Parathyroid adenoma (tissue), 2 donors: Measurements from ENCODE around the gene TMEM255B.
"Not testable (repeated sequence)": the region's sequence is repeated elsewhere in the genome, so short reads cannot be mapped to it uniquely, and the experiment has no call there.

Experiments used
- H2AFZ ChIP-seq: fragments of 300-600 bp; sonication (generic); one replicate; pipeline ENCODE4 v1.7.0; 2017; ENCODE audit warnings: antibody characterized with exemption, mild to moderate bottlenecking
- H3K27ac ChIP-seq: fragments of 300-600 bp; sonication (generic); one replicate; pipeline ENCODE4 v1.7.0; 2017
- H3K27me3 ChIP-seq: fragments of 300-600 bp; sonication (generic); one replicate; pipeline ENCODE4 v1.7.0; 2017; ENCODE audit warnings: low read length; ENCODE audit not compliant: control insufficient read depth, insufficient read depth
- H3K36me3 ChIP-seq: fragments of 300-600 bp; sonication (generic); one replicate; pipeline ENCODE4 v1.7.0; 2017; ENCODE audit warnings: low read length; ENCODE audit not compliant: control insufficient read depth, insufficient read depth
- H3K4me1 ChIP-seq: fragments of 300-600 bp; sonication (generic); one replicate; pipeline ENCODE4 v1.7.0; 2017; ENCODE audit warnings: control low read depth
- H3K4me2 ChIP-seq: fragments of 300-600 bp; sonication (generic); one replicate; pipeline ENCODE4 v1.7.0; 2017; ENCODE audit warnings: low read length
- H3K4me3 ChIP-seq: fragments of 300-600 bp; sonication (generic); one replicate; pipeline ENCODE4 v1.7.0; 2017; ENCODE audit warnings: low read depth, low read length
- H3K79me2 ChIP-seq: fragments of 300-600 bp; sonication (generic); one replicate; pipeline ENCODE4 v1.7.0; 2017; ENCODE audit warnings: control low read depth
- H3K9ac ChIP-seq: fragments of 300-600 bp; sonication (generic); one replicate; pipeline ENCODE4 v1.7.0; 2017; ENCODE audit warnings: mild to moderate bottlenecking
- H3K9me3 ChIP-seq: fragments of 300-600 bp; sonication (generic); one replicate; pipeline ENCODE4 v1.7.0; 2017; ENCODE audit warnings: low read length; ENCODE audit not compliant: control insufficient read depth
- CTCF ChIP-seq: fragments of 300-600 bp; sonication (generic); IDR thresholded peaks from one replicate; pipeline ENCODE4 v1.7.0; 2017; ENCODE audit warnings: antibody characterized with exemption, mild to moderate bottlenecking
- donor health status: primary hyperparathyroidism.

Gene TMEM255B

GRCh38 chr13:113724780-113725315, 34.2 kb upstream of the TMEM255B start:
- Histone ChIP-seq H3K4me2 (peak overlapping the region; percentile 96), H3K79me2 (no peaks in the 10 kb centered on the region), H3K9me3 (no peaks in the 10 kb centered on the region), H3K36me3 (no peaks in the 10 kb centered on the region), H3K4me3 (peak overlapping the region; percentile 58), H3K27me3 (no peaks in the 10 kb centered on the region), H3K9ac (no peak overlapping the region), H3K4me1 (no peaks in the 10 kb centered on the region), H2AFZ (peak overlapping the region; percentile 84), H3K27ac (peak overlapping the region; percentile 77)
- TF ChIP-seq CTCF, result peak; percentile 71

GRCh38 chr13:113725329-113726105, 33.5 kb upstream of the TMEM255B start:
- not testable (repeated sequence) for H3K4me2 ChIP-seq, H3K4me1 ChIP-seq, H2AFZ ChIP-seq, H3K4me3 ChIP-seq, H3K27me3 ChIP-seq, H3K9me3 ChIP-seq, H3K36me3 ChIP-seq, H3K9ac ChIP-seq, H3K79me2 ChIP-seq, H3K27ac ChIP-seq

GRCh38 chr13:113726106-113726821, 32.8 kb upstream of the TMEM255B start:
- Histone ChIP-seq H3K4me2 (peak overlapping the region; percentile 68), H2AFZ (peak overlapping the region; percentile 42), H3K27ac (peak overlapping the region; percentile 47), H3K4me3 (peak overlapping the region; percentile 29)
- H3K79me2 ChIP-seq, H3K4me1 ChIP-seq, H3K27me3 ChIP-seq, H3K9ac ChIP-seq, H3K9me3 ChIP-seq, H3K36me3 ChIP-seq: not testable (repeated sequence)

GRCh38 chr13:113726961-113727411, 32.0 kb upstream of the TMEM255B start:
- Histone ChIP-seq H3K79me2 (no peaks in the 10 kb centered on the region), H3K4me2 (no peak overlapping the region), H3K27ac (no peak overlapping the region), H3K4me3 (peak overlapping the region; percentile 29), H3K36me3 (no peaks in the 10 kb centered on the region), H3K9ac (no peak overlapping the region), H2AFZ (no peak overlapping the region), H3K27me3 (no peaks in the 10 kb centered on the region), H3K9me3 (no peaks in the 10 kb centered on the region), H3K4me1 (no peaks in the 10 kb centered on the region)
- TF ChIP-seq CTCF, result no peak

GRCh38 chr13:113728571-113729054, 30.4 kb upstream of the TMEM255B start:
- no peak overlapping the region for H3K27ac ChIP-seq
- no peak overlapping the region for H3K4me3 ChIP-seq
- no peaks in the 10 kb centered on the region for H3K79me2 ChIP-seq
- no peak overlapping the region for H2AFZ ChIP-seq
- H3K9ac ChIP-seq, result no peak overlapping the region
- no peak overlapping the region for H3K4me2 ChIP-seq
- H3K4me1 ChIP-seq, result no peaks in the 10 kb centered on the region
- no peak for TF ChIP-seq CTCF
- no peaks in the 10 kb centered on the region for H3K36me3 ChIP-seq
- H3K9me3 ChIP-seq, result no peaks in the 10 kb centered on the region
- no peaks in the 10 kb centered on the region for H3K27me3 ChIP-seq
